Lower leg skin (tissue), 3 donors: ENCODE measurements around the gene TPP1.

ENCODE experiments used
- CTCF ChIP-seq, 3 donors: fragments of 450-650 bp; IDR thresholded peaks; one replicate each; pipeline ENCODE4 v1.5.1; 2016; ENCODE audit warnings: antibody characterized with exemption in 3 of 3, mild to moderate bottlenecking in 3 of 3, moderate library complexity in 2 of 3
- POLR2A ChIP-seq, 2 donors: fragments of 450-650 bp; IDR thresholded peaks; one replicate each; pipeline ENCODE4 v1.6.1; 2016 to 2017; ENCODE audit warnings: antibody characterized with exemption in 2 of 2, mild to moderate bottlenecking in 1 of 2, moderate library complexity in 1 of 2

- no peak for TF ChIP-seq POLR2A (IDR thresholded peaks at IDR 0.05)
- TF ChIP-seq CTCF (IDR thresholded peaks at IDR 0.05) = no peak
Observed at GRCh38 chr11:6658647-6659046, 39.4 kb upstream of the TPP1 start.
